ENCODE measurements around the gene SRA1. TPM values are rescaled to one million over a fixed set of nuclear protein-coding genes. Genes with fewer than 3 reads are reported as not detected.

SRA1 gene
- total and polyA plus RNA-seq, 2 of the 13 experiments (the other 11 are each of a cell fraction or from before 2014, with no cell fraction given): 14.2 to 32.8 TPM

GRCh38 chr5:140557136-140557805 lies at the start of gene SRA1 (continued):
- TF ChIP-seq ZNF142 (CRISPR knock-in tag; IDR thresholded peaks at IDR 0.05) (no peak), IRF9 (CRISPR knock-in tag; IDR thresholded peaks at IDR 0.05; ENCODE audit: borderline replicate concordance) (peak; percentile 76; the same call in 1 of the 2 replicates)

- CTCF ChIA-PET (ENCODE audit: low intra/inter-chr PET ratio, low total read pairs): no interaction called here
- DNase-seq (ENCODE audit: low spot score) (peak; percentile 78), FAIRE-seq (peak; percentile 23), ATAC-seq (peak; percentile 64)
- 10% methylated on average over 2 of the region's 2 CpGs for WGBS (ENCODE audit: low lambda C conversion rate)
- Histone ChIP-seq H3K9ac (ENCODE audit: insufficient read depth, low read depth, low read length) (no peak overlapping the region), H3K27ac (ENCODE audit: extremely low read length, insufficient read depth, low read length) (peak overlapping the region; percentile 10), H3K4me3 (replicated peaks in 1 of 3; ENCODE audit: insufficient read depth in 1 of 3, low read depth in 2 of 3, low read length in 3 of 3) (no peak overlapping the region), H3K79me2 (ENCODE audit: insufficient read depth, low read length) (no peaks in the 10 kb centered on the region), H3K27me3 (ENCODE audit: control insufficient read depth in 1 of 2, insufficient read depth in 2 of 2, low read length in 2 of 2) (no peaks in the 10 kb centered on the region; a peak in 1 of 5 replicates), H2AFZ (ENCODE audit: low read length) (no peak overlapping the region), H3K36me3 (replicated peaks in 1 of 2; ENCODE audit: control insufficient read depth in 1 of 2, insufficient read depth in 2 of 2, low read length in 2 of 2) (no peaks in the 10 kb centered on the region), H4K20me1 (ENCODE audit: insufficient read depth, low read length) (no peaks in the 10 kb centered on the region), H3K4me1 (ENCODE audit: insufficient read depth, low read length) (peaks cover 77% of the 10 kb centered on the region), H3K9me3 (ENCODE audit: low read length) (no peaks in the 10 kb centered on the region), H3K4me2 (ENCODE audit: low read depth, low read length) (peak overlapping the region; percentile 24)
- POLR2A ChIA-PET: interaction anchor here (0.7 to 1.4 kb wide), 4 partner anchors 32 to 1833 kb away, joined by 3 to 6 read pairs (median 4); partner anchors contain the start of genes IK and NDUFA2
- in situ Hi-C loops (cut with HindIII; ENCODE audit: extremely low pct_ligation_motif_present, low pct_unique_long_range_greater_than_20kb) (no loop called here), intact Hi-C loops (cut with micrococcal nuclease; ENCODE audit: unreplicated experiment) (no loop called here)
- no TSS peak for BruUV-seq (replicated peaks)
- TF ChIP-seq ISL2 (CRISPR knock-in tag; IDR thresholded peaks at IDR 0.05) (peak; percentile 79; the same call in 1 of the 2 replicates), HOXA5 (CRISPR knock-in tag; IDR thresholded peaks at IDR 0.05) (peak; percentile 92), ZNF644 (CRISPR knock-in tag; IDR thresholded peaks at IDR 0.05; ENCODE audit: low read depth) (peak; percentile 58; the same call in 1 of the 2 replicates), ZNF33B (CRISPR knock-in tag; IDR thresholded peaks at IDR 0.05) (no peak), NR2F6 (IDR thresholded peaks at IDR 0.05) (peak; percentile 55), NR2F6 (CRISPR knock-in tag; IDR thresholded peaks at IDR 0.05) (peak; percentile 70), IRF2 (CRISPR knock-in tag; IDR thresholded peaks at IDR 0.05) (peak; percentile 69; the same call in 1 of the 2 replicates), HMGXB3 (CRISPR knock-in tag; IDR thresholded peaks at IDR 0.05; ENCODE audit: borderline replicate concordance) (0 out of 2 replicates have a peak, but pooled peaks have one; percentile 54), TCF12 (IDR thresholded peaks at IDR 0.05) (no peak), TCF12 (CRISPR knock-in tag; IDR thresholded peaks at IDR 0.05) (no peak)
These were observed 49.8 kb upstream of the SRA1 start for GRCh38 chr5:140607031-140607430.

All from HepG2 (cell line).